PC-3 (cell line): ENCODE measurements around the gene C1QTNF4.

Experiments used
- CTCF ChIP-seq: fragments of 300-600 bp; sonication (generic); conservative IDR thresholded peaks from 2 replicates; pipeline ENCODE4 v1.5.1; 2017; ENCODE audit warnings: antibody characterized with exemption, low read depth, mild to moderate bottlenecking, low read length
- EZH2 ChIP-seq: fragments of 300-600 bp; sonication (generic); IDR thresholded peaks from one replicate; pipeline ENCODE4 v1.6.1; 2017; ENCODE audit warnings: antibody characterized with exemption, mild to moderate bottlenecking, low read length; ENCODE audit not compliant: unreplicated experiment

GRCh38 chr11:47577460-47578041 is 16.7 kb downstream of the C1QTNF4 start:
- TF ChIP-seq CTCF (no peak), EZH2 (no peak)
